Stimulated activated CD8-positive, alpha-beta memory T cell treated with anti-CD3 and anti-CD28 coated beads, Interleukin-7, amount 100 ng/mL, for 4 hours (primary cell): Measurements from ENCODE around the gene CXCL12.

Source experiments
- DNase-seq, 2 donors: peaks; one replicate each; pipeline ENCODE4 v3.0.0-alpha.2; 2020; ENCODE audit warnings: low read depth in 2 of 2

CXCL12 gene

GRCh38 chr10:44364566-44364965 lies 20.3 kb downstream of the CXCL12 start:
- DNase-seq, result no peak

GRCh38 chr10:44363716-44364115 lies 21.2 kb downstream of the CXCL12 start:
- no peak for DNase-seq

- DNase-seq, result no peak
Measured at GRCh38 chr10:44362866-44363711, 21.8 kb downstream of the CXCL12 start.

- DNase-seq, result no peak
Measured at GRCh38 chr10:44361109-44361508, 23.8 kb downstream of the CXCL12 start.

- DNase-seq, result no peak
Measured at GRCh38 chr10:44358080-44358771, 26.7 kb downstream of the CXCL12 start.

- DNase-seq, result no peak
Measured at GRCh38 chr10:44357023-44357540, 27.8 kb downstream of the CXCL12 start.

GRCh38 chr10:44356139-44357022 lies 28.5 kb downstream of the CXCL12 start:
- DNase-seq, result no peak

- no peak for DNase-seq
Measured at GRCh38 chr10:44355630-44356029, 29.3 kb downstream of the CXCL12 start.

GRCh38 chr10:44354771-44355170 lies 30.1 kb downstream of the CXCL12 start:
- DNase-seq, result no peak

GRCh38 chr10:44353721-44354120 lies 31.2 kb downstream of the CXCL12 start:
- DNase-seq, result no peak

- DNase-seq, result no peak
Measured at GRCh38 chr10:44353128-44353390, 31.8 kb downstream of the CXCL12 start.

GRCh38 chr10:44352316-44353127 lies 32.4 kb downstream of the CXCL12 start:
- DNase-seq, result no peak

GRCh38 chr10:44348496-44348895 lies 36.4 kb downstream of the CXCL12 start:
- no peak for DNase-seq

GRCh38 chr10:44347609-44348400 lies 37.1 kb downstream of the CXCL12 start:
- no peak for DNase-seq

- DNase-seq, result no peak
Measured at GRCh38 chr10:44344727-44345126, 40.2 kb downstream of the CXCL12 start.

GRCh38 chr10:44343843-44344242 lies 41.1 kb downstream of the CXCL12 start:
- no peak for DNase-seq

GRCh38 chr10:44341886-44342285 lies 43.0 kb downstream of the CXCL12 start:
- DNase-seq, result no peak

- no peak for DNase-seq
Measured at GRCh38 chr10:44340557-44340956, 44.3 kb downstream of the CXCL12 start.

- DNase-seq, result no peak
Measured at GRCh38 chr10:44339218-44339617, 45.7 kb downstream of the CXCL12 start.

- no peak for DNase-seq
Measured at GRCh38 chr10:44337081-44337480, 47.8 kb downstream of the CXCL12 start.
